Mononuclear cell (primary cell): ENCODE results near the gene TAOK3. TPM values are rescaled to one million over a fixed set of nuclear protein-coding genes. Genes with fewer than 3 reads are reported as not detected.

ENCODE experiments used
- H3K27me3 ChIP-seq: 2 replicates; pipeline ENCODE4 v1.6.0; 2011; ENCODE audit warnings: low read length, control low read depth; ENCODE audit not compliant: insufficient read depth
- H3K4me1 ChIP-seq: 2 replicates; pipeline ENCODE4 v1.5.1; 2011; ENCODE audit warnings: mild to moderate bottlenecking, low read length, control low read depth; ENCODE audit not compliant: insufficient read depth
- H3K4me3 ChIP-seq: 2 replicates; pipeline ENCODE4 v1.5.1; 2011; ENCODE audit warnings: mild to moderate bottlenecking, low read length, moderate library complexity
- H3K9me3 ChIP-seq: 2 replicates; pipeline ENCODE4 v1.5.1; 2011; ENCODE audit warnings: low read depth, mild to moderate bottlenecking, control low read depth, low read length
- total RNA-seq: library from RNA; depleted of rRNA; stranded (reverse); fragments of >200 nt; gene quantifications from one replicate; pipeline ENCODE4 v1.2.3, GENCODE V29; 2012

The TAOK3 gene
- total RNA-seq, 1 donor: 58.6 TPM

DNA sequence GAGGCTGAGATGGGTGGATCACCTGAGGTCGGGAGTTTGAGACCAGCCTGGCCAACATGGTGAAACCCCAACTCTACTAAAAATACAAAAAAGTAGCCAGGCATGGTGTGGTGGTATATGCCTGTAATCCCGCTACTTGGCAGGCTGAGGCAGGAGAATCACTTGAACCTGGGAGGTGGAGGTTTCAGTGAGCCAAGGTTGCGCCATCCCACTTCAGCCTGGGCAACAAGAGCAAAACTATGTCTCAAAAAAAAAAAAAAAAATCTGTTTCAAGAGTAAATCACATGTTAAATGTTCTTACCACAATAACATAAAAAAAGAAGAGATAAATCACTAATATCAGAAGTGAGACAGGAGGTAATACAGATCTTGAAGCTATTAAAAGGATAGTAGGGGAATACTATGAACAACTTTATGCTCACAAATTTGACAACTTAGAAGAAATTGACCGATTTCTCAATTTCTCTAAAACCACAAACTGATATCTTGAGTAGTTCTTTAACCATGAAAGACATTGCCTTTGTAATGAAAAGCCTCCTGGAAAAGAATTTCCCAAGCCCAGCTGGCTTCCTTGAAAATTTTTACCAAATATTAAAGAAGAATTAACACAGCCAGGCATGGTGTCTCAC, 37.7 kb downstream of the TAOK3 start:
- no peaks in the 10 kb centered on the region for H3K9me3 ChIP-seq
- peaks cover 51% of the 10 kb centered on the region for H3K4me1 ChIP-seq
- H3K27me3 ChIP-seq: no peaks in the 10 kb centered on the region
- no peak overlapping the region for H3K4me3 ChIP-seq

DNA sequence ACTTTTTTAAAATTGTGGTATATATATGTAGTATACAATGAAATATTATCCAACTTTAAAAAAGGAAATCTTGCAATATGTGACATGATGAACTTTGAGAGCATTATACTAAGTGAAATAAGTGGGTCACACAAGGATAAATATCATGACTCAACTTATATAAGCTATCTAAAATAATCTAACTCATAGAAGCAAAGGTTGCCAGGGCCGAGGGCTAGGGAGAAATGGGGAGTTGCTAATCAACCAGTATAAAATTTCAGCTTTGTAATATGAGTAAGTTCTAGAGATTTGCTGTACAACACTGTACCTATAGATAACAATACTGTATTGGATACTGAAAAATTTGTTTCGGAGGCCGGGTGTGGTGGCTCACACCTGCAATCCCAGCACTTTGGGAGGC, 38.5 kb downstream of the TAOK3 start:
- Histone ChIP-seq H3K4me1 (peaks cover 51% of the 10 kb centered on the region), H3K27me3 (no peaks in the 10 kb centered on the region), H3K9me3 (no peaks in the 10 kb centered on the region), H3K4me3 (no peak overlapping the region)

DNA sequence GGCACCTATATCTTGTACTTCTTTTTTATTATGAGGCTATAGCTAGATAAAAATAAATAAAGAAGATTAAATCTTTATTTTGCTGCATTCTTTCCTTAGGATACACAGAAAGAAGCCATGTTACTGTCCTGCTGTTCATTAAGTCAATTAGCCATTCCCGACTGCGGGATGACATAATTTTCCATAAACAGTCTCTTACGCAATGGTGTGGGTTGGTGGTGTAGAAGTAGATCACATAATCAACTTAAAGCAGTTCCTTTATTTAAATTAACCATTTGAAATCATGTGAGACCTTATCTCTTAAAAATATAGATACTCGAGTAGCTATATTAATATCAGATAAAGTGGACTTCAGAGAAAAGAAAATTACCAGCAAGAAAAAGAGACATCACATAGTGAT, 40.2 kb downstream of the TAOK3 start:
- no peaks in the 10 kb centered on the region for H3K27me3 ChIP-seq
- H3K9me3 ChIP-seq: no peaks in the 10 kb centered on the region
- peaks cover 48% of the 10 kb centered on the region for H3K4me1 ChIP-seq
- no peak overlapping the region for H3K4me3 ChIP-seq

DNA sequence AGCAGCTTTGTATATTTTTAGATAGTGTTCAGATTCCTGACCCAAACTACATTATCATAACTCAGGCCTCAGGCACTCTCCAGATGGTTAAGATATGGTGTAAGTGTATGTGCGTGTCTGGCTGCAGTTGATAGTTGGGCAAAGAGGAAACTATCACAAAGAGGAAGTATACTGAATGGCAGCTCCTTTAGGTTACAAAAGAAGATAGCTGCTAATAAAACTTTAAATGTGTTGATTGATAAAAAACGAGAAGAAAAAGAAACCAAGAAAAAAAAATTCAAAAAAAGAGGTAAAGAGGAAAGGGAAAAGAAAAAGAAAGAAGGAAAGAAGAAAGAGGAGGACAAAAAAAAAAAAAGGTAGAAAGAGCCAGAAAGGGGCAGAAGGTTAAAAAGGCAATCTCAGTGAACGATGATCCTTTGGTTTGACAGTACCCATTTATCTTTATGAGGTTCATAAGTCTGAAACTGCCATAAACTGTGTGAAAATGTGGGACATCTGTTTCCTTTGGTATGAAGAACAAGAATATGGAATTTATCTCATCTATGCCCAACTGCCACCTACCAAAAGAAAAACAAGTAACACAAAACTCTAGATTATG, 42.2 kb downstream of the TAOK3 start:
- Histone ChIP-seq H3K27me3 (no peaks in the 10 kb centered on the region), H3K4me3 (no peak overlapping the region), H3K4me1 (peaks cover 50% of the 10 kb centered on the region), H3K9me3 (no peaks in the 10 kb centered on the region)

DNA sequence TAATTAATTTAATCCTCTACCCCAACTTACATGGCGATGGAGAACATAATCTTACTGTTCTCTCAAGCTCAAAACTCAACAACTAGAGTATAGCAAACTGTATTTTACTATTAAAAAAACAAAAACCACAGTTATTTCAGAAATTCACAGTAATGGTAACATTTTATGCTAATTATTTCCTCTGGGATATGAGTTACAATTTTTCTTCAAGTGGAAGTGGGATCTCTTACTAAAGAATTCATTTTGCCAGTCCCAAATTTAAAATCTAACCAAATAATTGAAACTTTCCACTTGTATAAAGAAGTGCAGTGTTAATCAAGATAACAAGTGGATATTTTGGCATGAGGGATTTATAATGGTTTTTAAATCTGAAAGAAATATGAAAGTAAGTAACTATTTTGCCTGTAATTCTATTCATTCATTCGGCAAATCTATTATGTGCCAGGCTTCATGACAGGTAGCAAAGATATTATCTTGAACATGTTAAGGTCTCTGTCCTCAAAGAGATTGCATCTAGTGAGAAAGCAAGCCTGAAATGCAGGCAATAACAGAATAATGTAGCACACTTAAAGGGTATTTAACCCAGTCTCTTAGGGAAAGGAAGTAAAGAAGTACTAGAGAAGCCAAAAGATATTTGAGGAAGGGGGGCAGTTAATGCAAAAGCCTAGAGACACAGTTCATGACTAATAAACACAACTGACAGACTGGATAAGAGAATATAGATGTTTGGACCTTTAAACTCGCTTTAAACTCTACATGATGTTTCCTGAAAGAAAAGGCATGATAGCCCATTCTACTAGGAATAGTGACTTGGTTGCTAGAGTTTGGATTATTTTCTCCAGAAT, 44.0 kb downstream of the TAOK3 start:
- Histone ChIP-seq H3K9me3 (no peaks in the 10 kb centered on the region), H3K4me1 (peaks cover 39% of the 10 kb centered on the region), H3K27me3 (no peaks in the 10 kb centered on the region), H3K4me3 (no peak overlapping the region)

DNA sequence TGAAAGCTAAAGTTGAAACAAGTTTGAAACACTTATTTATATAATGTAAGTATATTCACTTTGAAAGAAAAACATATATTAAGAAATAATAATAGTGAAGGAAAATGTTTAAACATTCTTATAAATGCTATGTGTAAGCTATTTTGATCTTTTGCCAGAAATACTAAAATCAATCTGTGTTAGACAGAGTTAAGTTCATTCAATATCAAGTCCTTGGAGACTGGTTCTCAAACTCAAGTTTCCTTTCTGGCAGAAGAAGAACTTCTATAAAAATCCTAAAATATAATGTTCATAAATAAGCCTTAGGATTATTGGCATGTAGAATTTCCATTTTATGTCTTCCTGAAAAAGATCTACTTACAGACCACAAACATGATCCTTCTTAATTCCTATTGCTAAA, 45.3 kb downstream of the TAOK3 start:
- no peak overlapping the region for H3K4me3 ChIP-seq
- H3K4me1 ChIP-seq: peaks cover 29% of the 10 kb centered on the region
- no peaks in the 10 kb centered on the region for H3K27me3 ChIP-seq
- no peaks in the 10 kb centered on the region for H3K9me3 ChIP-seq

DNA sequence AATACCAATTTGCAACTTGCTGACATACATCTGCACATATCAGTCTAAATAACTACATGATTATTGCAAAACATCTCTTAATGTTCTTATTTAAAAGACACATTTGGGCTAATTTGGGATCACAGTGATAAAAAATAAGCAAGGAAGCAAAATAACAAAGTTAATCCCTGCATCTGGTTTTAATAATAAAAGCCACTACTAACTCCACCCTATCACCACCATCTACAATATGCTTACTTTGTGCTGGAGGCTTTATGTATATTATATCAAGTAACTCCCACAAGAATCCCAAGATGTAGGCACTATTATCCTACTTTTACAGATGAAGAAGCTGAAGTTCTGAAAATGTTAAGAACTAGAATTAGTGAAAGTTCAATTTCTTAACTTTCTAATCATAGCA, 45.7 kb downstream of the TAOK3 start:
- Histone ChIP-seq H3K4me3 (no peak overlapping the region), H3K4me1 (peaks cover 27% of the 10 kb centered on the region), H3K9me3 (no peaks in the 10 kb centered on the region), H3K27me3 (no peaks in the 10 kb centered on the region)

DNA sequence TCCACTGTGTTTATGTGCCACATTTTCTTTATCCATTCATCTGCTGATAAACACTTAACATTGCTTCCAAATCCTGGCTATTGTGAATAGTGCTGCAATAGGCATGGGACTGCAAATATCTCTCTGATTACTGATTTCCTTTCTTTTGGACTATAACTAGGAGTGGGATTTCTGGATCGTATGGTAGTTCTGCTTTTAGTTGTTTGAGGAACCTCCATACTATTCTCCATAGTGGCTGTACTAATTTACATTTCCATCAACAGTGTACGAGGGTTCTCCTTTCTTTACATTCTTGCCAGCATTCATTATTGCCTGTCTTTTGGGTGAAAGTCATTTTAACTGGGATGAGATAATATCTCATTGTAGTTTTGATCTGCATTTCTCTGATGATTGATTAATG, 47.6 kb downstream of the TAOK3 start:
- Histone ChIP-seq H3K27me3 (no peaks in the 10 kb centered on the region), H3K4me3 (no peak overlapping the region), H3K9me3 (no peaks in the 10 kb centered on the region), H3K4me1 (peaks cover 13% of the 10 kb centered on the region)

DNA sequence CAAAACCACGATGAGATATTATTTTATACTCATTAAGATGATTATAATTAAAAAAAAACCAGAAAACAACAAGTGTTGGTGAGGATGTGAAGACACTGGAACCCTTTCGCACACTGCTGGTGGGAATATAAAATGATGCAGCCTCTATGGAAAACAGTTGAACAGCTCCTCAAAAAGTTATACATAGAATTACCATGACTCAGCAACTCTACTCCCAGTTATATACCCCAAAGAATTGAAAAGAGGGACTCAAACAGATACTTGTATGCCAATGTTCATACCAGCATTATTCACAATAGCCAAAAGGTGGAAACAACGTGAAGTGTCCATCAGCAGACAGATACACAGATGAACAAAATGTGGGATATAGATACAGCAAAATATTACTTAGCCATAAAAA, 53.1 kb downstream of the TAOK3 start:
- no peaks in the 10 kb centered on the region for H3K9me3 ChIP-seq
- H3K4me3 ChIP-seq: no peak overlapping the region
- H3K27me3 ChIP-seq: no peaks in the 10 kb centered on the region
- peaks cover 3% of the 10 kb centered on the region for H3K4me1 ChIP-seq

DNA sequence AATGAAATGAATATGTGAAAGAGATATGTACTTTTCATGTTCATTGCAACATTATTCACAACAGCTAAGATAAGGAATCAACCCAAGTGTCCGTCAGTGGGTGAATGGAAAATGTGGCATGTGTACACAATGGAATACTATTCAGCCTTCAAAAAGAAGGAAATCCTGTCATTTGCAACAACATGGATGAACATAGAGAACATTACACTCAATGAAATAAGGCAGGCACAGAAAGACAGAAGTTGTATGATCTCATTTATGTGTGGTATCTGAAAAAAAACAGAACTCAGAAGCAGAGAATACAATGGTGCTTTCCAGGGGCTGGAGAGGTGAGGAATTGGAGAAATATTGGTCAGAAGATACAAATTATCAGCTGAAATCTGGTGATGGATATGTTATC, 54.0 kb downstream of the TAOK3 start:
- Histone ChIP-seq H3K4me3 (no peak overlapping the region), H3K4me1 (peaks cover 6% of the 10 kb centered on the region), H3K27me3 (no peaks in the 10 kb centered on the region), H3K9me3 (no peaks in the 10 kb centered on the region)

DNA sequence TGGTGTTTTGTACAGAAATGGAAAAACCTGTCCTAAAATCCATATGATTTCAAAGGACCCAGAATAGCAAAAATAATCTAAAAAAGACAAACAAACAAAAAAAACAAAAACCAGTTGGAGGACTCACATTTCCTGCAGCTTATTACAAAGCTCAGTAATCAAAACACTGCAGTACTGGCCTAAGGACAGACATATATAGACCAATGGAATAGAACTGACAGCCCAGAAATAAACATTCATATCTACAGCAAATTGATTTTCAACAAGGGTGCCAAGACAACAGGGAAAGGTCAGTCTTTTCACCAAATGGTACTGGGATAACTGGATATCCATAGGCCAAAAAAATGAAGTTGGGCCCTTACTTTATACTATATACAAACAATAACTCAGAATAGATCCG, 55.0 kb downstream of the TAOK3 start:
- no peaks in the 10 kb centered on the region for H3K27me3 ChIP-seq
- no peaks in the 10 kb centered on the region for H3K9me3 ChIP-seq
- no peak overlapping the region for H3K4me3 ChIP-seq
- peaks cover 6% of the 10 kb centered on the region for H3K4me1 ChIP-seq

DNA sequence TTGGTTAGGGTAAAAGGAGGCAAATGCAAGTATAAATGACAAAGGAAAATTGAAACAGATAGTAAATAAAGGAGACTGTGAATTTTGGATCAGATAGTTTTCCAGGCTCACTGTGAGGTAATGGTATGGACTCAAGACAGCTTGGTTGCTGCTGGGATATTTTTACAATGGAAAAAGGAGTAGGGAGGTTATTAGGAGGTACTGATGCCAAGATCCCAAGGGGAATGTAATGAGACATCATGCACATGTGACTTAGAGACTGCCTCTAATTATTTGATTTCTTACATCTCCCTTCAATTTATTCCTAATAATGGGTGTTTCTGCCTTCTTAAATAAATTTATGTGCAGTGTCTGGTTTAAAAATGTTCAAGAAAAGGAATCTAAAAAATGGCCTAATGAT, 56.9 kb downstream of the TAOK3 start:
- Histone ChIP-seq H3K9me3 (no peaks in the 10 kb centered on the region), H3K27me3 (no peaks in the 10 kb centered on the region), H3K4me1 (peaks cover 4% of the 10 kb centered on the region), H3K4me3 (no peak overlapping the region)

DNA sequence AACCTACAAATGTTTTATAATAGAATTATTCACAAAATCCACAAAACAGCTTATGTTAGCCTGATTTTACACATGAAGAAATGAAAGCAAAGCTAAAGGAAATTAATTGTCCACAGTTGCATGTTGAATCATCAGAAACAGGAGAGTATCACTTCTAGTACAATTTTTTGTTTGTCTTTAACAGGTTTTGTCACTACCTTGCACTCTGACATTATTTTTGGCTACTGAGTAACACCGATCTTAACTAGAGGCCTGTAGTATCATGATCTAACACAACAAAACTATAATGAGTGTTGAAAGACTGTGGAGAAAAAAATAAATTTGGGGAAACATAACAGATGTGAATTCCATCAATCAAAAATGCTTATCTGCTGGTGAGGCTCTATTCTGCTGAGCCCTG, 60.1 kb downstream of the TAOK3 start:
- Histone ChIP-seq H3K4me1 (peaks cover 27% of the 10 kb centered on the region), H3K27me3 (no peaks in the 10 kb centered on the region), H3K9me3 (no peaks in the 10 kb centered on the region), H3K4me3 (no peak overlapping the region)

DNA sequence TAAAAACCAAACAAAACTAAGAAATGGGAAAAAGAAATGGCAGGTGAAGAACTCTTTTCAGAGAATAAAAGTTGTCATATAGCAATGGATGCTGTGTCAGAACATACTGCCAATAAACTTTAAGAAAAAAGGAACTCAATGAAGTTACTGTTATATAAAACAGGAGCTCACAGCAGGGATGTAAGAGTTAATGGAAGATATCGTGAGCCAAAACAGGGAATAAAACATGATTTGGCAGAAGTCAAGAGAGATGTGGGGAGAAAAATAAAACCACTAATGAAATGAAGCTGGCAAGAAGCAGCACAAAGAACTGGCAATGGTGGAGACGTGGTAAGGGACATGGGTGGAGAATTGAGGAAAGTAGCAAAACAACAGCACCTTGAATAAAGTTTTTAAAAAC, 61.0 kb downstream of the TAOK3 start:
- Histone ChIP-seq H3K4me1 (peaks cover 34% of the 10 kb centered on the region), H3K9me3 (no peaks in the 10 kb centered on the region), H3K27me3 (no peaks in the 10 kb centered on the region), H3K4me3 (no peak overlapping the region)

DNA sequence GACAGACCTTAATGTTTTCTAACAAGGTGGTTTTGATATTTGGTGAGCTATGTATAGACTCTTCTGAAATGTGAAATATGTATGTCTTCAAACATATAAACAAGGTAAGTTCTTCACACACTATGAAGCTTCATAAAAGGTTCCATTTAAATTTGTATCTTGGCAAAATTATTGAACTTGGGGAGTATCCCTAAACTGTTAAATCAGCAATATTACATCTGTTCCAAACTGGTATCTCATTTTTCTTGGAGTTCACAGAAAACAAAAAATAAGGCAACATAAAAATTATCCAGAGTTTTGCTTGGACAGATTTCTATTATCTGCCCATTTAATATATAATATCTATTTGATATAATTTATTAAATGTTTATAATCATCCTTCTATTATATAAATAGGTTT, 62.4 kb downstream of the TAOK3 start:
- Histone ChIP-seq H3K4me3 (no peak overlapping the region), H3K27me3 (no peaks in the 10 kb centered on the region), H3K4me1 (peaks cover 34% of the 10 kb centered on the region), H3K9me3 (no peaks in the 10 kb centered on the region)
